Mucosa of stomach (tissue), 1 donor: ENCODE results near the gene ATXN1L.
"Not testable (repeated sequence)": the region's sequence is repeated elsewhere in the genome, so short reads cannot be mapped to it uniquely, and the experiment has no call there.

Experiments
- H3K27me3 ChIP-seq: one replicate; pipeline ENCODE4 v1.7.0; 2013; ENCODE audit warnings: mild to moderate bottlenecking, low read length; ENCODE audit not compliant: control insufficient read depth, insufficient read depth
- H3K36me3 ChIP-seq: one replicate; pipeline ENCODE4 v1.7.0; 2013; ENCODE audit warnings: low read length; ENCODE audit not compliant: control insufficient read depth, insufficient read depth
- H3K4me1 ChIP-seq: one replicate; pipeline ENCODE4 v1.7.0; 2013; ENCODE audit warnings: mild to moderate bottlenecking, low read length; ENCODE audit not compliant: control insufficient read depth, insufficient read depth
- H3K4me3 ChIP-seq: one replicate; pipeline ENCODE4 v1.7.0; 2013; ENCODE audit warnings: low read length
- H3K9ac ChIP-seq: one replicate; pipeline ENCODE4 v1.7.0; 2013; ENCODE audit warnings: mild to moderate bottlenecking, low read length, moderate library complexity
- H3K9me3 ChIP-seq: one replicate; pipeline ENCODE4 v1.7.0; 2013; ENCODE audit warnings: mild to moderate bottlenecking, low read length, moderate library complexity; ENCODE audit not compliant: control insufficient read depth
- donor health status: Pancreatic carcinoma.

The ATXN1L gene

DNA sequence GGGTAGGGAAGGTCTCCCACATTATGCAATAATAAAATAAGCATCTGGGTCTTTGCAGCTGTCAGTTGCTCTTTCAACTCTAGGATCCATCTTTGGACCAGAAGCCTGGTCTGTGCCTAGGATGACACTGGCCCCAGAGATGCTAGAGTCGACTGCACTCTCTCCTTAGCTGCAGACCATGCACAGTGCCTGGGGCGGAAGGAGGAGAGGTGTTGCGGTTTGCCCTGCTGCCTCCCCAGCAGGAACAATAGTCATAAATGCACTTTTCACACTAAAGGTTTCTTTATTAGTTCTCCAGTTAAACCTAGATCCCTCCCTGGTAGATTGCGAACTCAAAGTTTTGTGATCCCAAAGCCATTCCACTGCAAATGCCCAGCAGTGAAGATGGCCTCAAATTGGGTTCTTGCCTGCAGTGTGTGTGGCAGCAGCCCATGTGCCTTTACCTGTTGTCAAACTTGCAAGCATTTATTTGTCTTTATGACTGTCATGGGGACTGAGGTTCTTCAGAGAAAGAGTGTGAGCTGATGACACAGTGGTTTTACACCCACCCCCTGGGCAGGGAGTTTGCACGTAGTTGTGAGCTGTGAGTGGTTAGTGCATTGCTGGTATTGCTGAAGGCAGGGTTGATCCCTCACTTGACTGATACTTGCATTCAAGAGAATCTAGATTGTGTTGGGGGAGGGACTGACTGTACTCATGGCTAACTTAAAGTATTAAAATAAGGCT, 10.3 kb downstream of the ATXN1L start:
- Histone ChIP-seq H3K4me3 (no peak overlapping the region), H3K36me3 (peaks cover 8% of the 10 kb centered on the region), H3K4me1 (no peaks in the 10 kb centered on the region), H3K9ac (no peak overlapping the region), H3K27me3 (no peaks in the 10 kb centered on the region), H3K9me3 (no peaks in the 10 kb centered on the region)

- Histone ChIP-seq H3K36me3 (no peaks in the 10 kb centered on the region), H3K27me3 (no peaks in the 10 kb centered on the region), H3K9ac (no peak overlapping the region), H3K4me3 (no peak overlapping the region), H3K9me3 (no peaks in the 10 kb centered on the region), H3K4me1 (no peaks in the 10 kb centered on the region)
Measured at GRCh38 chr16:71859762-71860521, 14.2 kb downstream of the ATXN1L start.

DNA sequence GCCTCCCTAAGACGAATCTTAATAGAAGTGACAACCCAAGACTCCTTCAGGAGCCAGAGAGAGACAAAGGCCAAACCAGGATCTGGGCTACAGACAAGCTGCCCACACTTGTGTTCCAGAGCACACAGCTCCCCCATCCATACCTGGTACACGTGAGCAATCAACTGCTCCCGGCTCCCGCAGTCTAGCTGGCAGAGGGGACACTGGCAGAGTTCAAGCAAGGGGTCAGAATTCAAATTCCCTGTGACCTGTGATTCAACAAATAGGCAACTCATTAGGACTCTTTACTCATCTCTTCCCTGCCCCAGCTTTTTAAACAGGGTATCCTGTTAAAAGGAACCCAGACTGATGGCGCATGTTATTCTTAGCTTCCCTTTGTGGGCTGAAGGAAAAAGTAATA, 18.2 kb downstream of the ATXN1L start:
- Histone ChIP-seq H3K36me3 (no peaks in the 10 kb centered on the region), H3K4me3 (no peak overlapping the region), H3K9ac (no peak overlapping the region), H3K9me3 (no peaks in the 10 kb centered on the region), H3K4me1 (no peaks in the 10 kb centered on the region), H3K27me3 (no peaks in the 10 kb centered on the region)

DNA sequence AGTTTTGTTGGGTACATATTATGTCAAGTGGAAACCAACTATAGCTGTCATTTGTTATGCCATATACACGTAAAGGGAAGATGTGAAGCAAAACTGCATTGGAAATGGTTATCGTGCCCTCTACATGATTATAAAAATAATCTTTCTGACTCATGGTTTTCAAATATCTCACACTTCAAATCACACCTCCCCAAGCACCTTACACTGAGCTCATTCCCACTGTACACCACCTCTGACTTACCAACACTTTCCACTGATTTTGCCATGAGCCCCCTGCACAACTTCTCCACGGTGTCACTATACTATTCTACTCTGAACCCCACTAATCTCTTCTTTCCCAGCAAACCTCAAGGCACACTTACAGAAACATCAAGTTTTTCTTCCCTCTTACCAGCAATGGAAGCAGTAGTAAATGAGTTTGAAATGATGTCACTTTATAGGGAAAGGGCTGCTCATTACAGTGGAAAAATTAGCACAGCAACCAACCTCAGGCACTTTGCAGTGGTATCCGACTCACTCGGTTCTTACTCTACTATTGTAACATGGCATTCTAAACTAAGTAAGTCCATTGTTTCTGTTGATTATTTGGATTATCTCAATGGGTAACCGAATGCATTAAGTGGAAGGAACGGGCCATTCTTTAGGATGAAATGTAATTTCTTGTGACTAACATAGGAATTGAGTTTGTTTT, 19.5 kb downstream of the ATXN1L start:
- Histone ChIP-seq H3K4me3 (no peak overlapping the region), H3K9me3 (no peaks in the 10 kb centered on the region), H3K9ac (no peak overlapping the region), H3K4me1 (no peaks in the 10 kb centered on the region), H3K27me3 (no peaks in the 10 kb centered on the region), H3K36me3 (no peaks in the 10 kb centered on the region)

GRCh38 chr16:71867175-71867574, 21.4 kb downstream of the ATXN1L start:
- H3K4me3 ChIP-seq, H3K9me3 ChIP-seq, H3K9ac ChIP-seq, H3K27me3 ChIP-seq, H3K4me1 ChIP-seq, H3K36me3 ChIP-seq: not testable (repeated sequence)

DNA sequence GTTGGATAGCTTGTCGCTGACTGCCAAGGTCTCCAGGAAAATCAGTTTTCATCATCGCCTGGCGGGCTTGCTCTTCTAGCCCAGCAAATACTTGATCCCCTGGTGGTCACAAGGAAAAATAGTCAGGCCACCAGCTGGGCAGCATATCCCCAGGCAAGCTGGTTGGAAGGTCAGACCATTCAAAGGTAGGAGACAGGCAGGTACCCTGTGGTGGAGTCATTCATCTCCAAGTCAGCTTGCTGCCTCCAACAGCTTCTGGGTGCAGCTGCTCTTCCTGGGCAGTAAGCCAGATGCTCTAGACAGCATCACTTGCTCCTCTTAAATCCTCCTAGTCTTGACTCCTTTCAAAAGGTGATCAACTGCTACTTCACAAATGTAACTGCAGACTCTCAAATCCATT, 22.2 kb downstream of the ATXN1L start:
- H3K36me3 ChIP-seq = no peaks in the 10 kb centered on the region
- H3K9me3 ChIP-seq = no peaks in the 10 kb centered on the region
- no peaks in the 10 kb centered on the region for H3K4me1 ChIP-seq
- no peak overlapping the region for H3K9ac ChIP-seq
- H3K27me3 ChIP-seq = no peaks in the 10 kb centered on the region
- no peak overlapping the region for H3K4me3 ChIP-seq

DNA sequence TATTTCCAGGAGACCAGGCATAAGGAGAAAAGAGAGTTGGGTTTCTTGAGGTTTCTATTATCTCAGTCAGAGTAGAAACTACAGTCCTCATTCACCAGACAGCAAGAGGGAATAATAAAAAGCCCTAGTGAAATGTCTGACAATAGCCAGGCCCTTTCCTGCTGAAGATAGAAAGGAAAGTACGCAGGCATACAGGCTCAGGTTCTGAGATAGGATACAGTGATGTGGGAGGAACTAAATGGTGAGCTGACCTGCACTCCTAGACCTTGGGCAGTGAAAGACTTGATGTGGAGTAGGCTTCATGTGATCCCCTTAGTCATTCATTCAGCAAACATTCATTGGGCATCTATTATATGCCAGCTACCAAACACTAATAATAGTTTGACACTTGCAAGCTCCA, 23.3 kb downstream of the ATXN1L start:
- Histone ChIP-seq H3K4me3 (no peak overlapping the region), H3K36me3 (no peaks in the 10 kb centered on the region), H3K9ac (no peak overlapping the region), H3K9me3 (no peaks in the 10 kb centered on the region), H3K27me3 (no peaks in the 10 kb centered on the region), H3K4me1 (no peaks in the 10 kb centered on the region)

- no peaks in the 10 kb centered on the region for H3K36me3 ChIP-seq
Measured at GRCh38 chr16:71870818-71871217, 25.0 kb downstream of the ATXN1L start.

GRCh38 chr16:71873199-71873598, 27.4 kb downstream of the ATXN1L start:
- H3K36me3 ChIP-seq = no peaks in the 10 kb centered on the region
- H3K9ac ChIP-seq = no peak overlapping the region
- H3K9me3 ChIP-seq = no peaks in the 10 kb centered on the region
- no peaks in the 10 kb centered on the region for H3K4me1 ChIP-seq
- H3K4me3 ChIP-seq = no peak overlapping the region
- no peaks in the 10 kb centered on the region for H3K27me3 ChIP-seq

More at GRCh38 chr16:71870818-71871217, 25.0 kb downstream of the ATXN1L start:
- Histone ChIP-seq H3K4me1 (no peaks in the 10 kb centered on the region), H3K27me3 (no peaks in the 10 kb centered on the region), H3K9me3 (no peaks in the 10 kb centered on the region), H3K4me3 (no peak overlapping the region), H3K9ac (no peak overlapping the region)

- no peak overlapping the region for H3K9ac ChIP-seq
- H3K4me3 ChIP-seq = no peak overlapping the region
- H3K4me1 ChIP-seq = peaks cover 9% of the 10 kb centered on the region
- no peaks in the 10 kb centered on the region for H3K36me3 ChIP-seq
- H3K27me3 ChIP-seq = no peaks in the 10 kb centered on the region
- H3K9me3 ChIP-seq = no peaks in the 10 kb centered on the region
Measured at GRCh38 chr16:71878911-71879310, 33.1 kb downstream of the ATXN1L start.

GRCh38 chr16:71880176-71880575, 34.4 kb downstream of the ATXN1L start:
- Histone ChIP-seq H3K4me3 (no peak overlapping the region), H3K36me3 (no peaks in the 10 kb centered on the region), H3K4me1 (peaks cover 9% of the 10 kb centered on the region), H3K9ac (no peak overlapping the region), H3K27me3 (no peaks in the 10 kb centered on the region), H3K9me3 (no peaks in the 10 kb centered on the region)

GRCh38 chr16:71882505-71883167, 36.9 kb downstream of the ATXN1L start:
- no peaks in the 10 kb centered on the region for H3K9me3 ChIP-seq
- peak overlapping the region; percentile 86 for H3K9ac ChIP-seq
- no peaks in the 10 kb centered on the region for H3K36me3 ChIP-seq
- H3K27me3 ChIP-seq = no peaks in the 10 kb centered on the region
- H3K4me3 ChIP-seq = peak overlapping the region; percentile 54
- peaks cover 9% of the 10 kb centered on the region for H3K4me1 ChIP-seq
